Measurements from ENCODE around the gene PPP1R12B. TPM values are rescaled to one million over a fixed set of nuclear protein-coding genes. Genes with fewer than 3 reads are reported as not detected.

PPP1R12B gene
- total and polyA plus RNA-seq, 2 donors (not counting 3 experiments of a cell fraction or from before 2014, with no cell fraction given), result 8.4 to 11.5 TPM

DNA sequence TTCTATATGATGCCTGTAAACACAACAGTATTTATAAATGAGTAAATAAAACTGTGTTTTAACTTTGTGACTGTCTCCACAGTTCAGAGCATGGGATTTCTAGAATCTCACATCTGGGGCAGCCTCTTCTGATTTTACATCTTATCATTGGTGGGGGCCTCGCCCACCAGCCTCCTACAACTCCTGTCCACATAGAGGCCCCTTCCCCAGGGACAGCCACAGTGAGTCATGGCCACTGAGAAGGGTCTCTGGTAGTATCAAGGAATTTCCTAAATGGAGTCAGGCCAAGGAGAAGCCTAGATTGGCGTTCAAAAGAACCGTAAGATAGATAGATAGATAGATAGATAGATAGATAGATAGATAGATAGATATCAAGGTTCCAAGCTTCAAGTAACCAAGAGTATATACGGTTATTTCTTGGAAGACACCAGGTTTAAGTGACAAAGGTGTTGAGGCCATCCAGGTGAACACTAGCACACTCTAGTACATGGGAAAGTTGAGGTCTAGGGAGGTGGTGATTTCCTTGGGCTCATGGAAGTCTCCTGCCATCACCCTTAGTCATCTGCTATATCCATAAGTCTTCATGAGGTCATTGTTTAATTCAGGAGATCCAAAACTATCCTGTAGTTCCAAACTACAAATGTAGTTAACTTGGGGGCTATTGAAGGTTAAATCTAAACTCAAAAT, 240.1 kb downstream of the PPP1R12B start:
- Histone ChIP-seq H3K9me1 (replicated peaks; ENCODE audit: control insufficient read depth, extremely low read depth, insufficient read depth, low read length) (no peaks in the 10 kb centered on the region), H3K36me3 (ENCODE audit: control insufficient read depth in 2 of 2, extremely low read depth in 1 of 2, insufficient read depth in 2 of 2, low read length in 2 of 2) (no peaks in the 10 kb centered on the region), H3K4me3 (replicated peaks in 1 of 3; ENCODE audit: insufficient read depth in 1 of 3, low read depth in 1 of 3, low read length in 3 of 3) (no peak overlapping the region), H3K27ac (ENCODE audit: insufficient read depth, low read depth, low read length) (peak overlapping the region; percentile 92), H3K4me2 (ENCODE audit: insufficient read depth, low read length) (peak overlapping the region; percentile 23), H3K9me3 (replicated peaks; ENCODE audit: control insufficient read depth, insufficient read depth, low read length) (no peaks in the 10 kb centered on the region), H3K79me2 (ENCODE audit: control insufficient read depth, insufficient read depth, low read length) (no peaks in the 10 kb centered on the region), H2AFZ (ENCODE audit: low read depth, low read length) (no peak overlapping the region), H3K4me1 (ENCODE audit: control insufficient read depth, extremely low read depth, insufficient read depth, low read length) (peaks cover 51% of the 10 kb centered on the region), H3K9ac (replicated peaks; ENCODE audit: extremely low read depth, insufficient read depth, low read length) (peak overlapping the region; percentile 19), H4K20me1 (replicated peaks; ENCODE audit: control insufficient read depth, extremely low read depth, insufficient read depth, low read length) (no peaks in the 10 kb centered on the region), H3K27me3 (ENCODE audit: control insufficient read depth in 2 of 2, insufficient read depth in 2 of 2, low read length in 2 of 2) (no peaks in the 10 kb centered on the region)
- ChIA-PET CTCF (interaction anchor here (0.8 to 3.2 kb wide), 11 partner anchors 10 to 129 kb away, joined by 3 to 38 read pairs (median 4); no protein-coding TSS in a partner anchor), POLR2A (interaction anchor here (1.0 kb wide), 1 partner anchor 15 kb away, joined by 5 read pairs; no protein-coding TSS in a partner anchor)
- intact Hi-C loops (cut with micrococcal nuclease) (loop anchor here (1.0 kb wide), 1 partner anchor 27 kb away; no protein-coding TSS in a partner anchor), dilution Hi-C loops (cut with MboI; ENCODE audit: extremely low pct_ligation_motif_present, low sequenced_read_pairs) (no loop called here)
- no peak for FAIRE-seq
- DNase-seq (ENCODE audit: low read depth, low spot score), result no peak
- no peak for TF ChIP-seq EZH2 (IDR thresholded peaks at IDR 0.05; ENCODE audit: borderline replicate concordance, low read depth, low read length, severe bottlenecking)
- TF ChIP-seq GATA2 (IDR thresholded peaks at IDR 0.05; ENCODE audit: insufficient read depth, insufficient read length, low read depth, low read length), result peak; percentile 19
- BruUV-seq (replicated peaks), result TSS peak; percentile 92

DNA sequence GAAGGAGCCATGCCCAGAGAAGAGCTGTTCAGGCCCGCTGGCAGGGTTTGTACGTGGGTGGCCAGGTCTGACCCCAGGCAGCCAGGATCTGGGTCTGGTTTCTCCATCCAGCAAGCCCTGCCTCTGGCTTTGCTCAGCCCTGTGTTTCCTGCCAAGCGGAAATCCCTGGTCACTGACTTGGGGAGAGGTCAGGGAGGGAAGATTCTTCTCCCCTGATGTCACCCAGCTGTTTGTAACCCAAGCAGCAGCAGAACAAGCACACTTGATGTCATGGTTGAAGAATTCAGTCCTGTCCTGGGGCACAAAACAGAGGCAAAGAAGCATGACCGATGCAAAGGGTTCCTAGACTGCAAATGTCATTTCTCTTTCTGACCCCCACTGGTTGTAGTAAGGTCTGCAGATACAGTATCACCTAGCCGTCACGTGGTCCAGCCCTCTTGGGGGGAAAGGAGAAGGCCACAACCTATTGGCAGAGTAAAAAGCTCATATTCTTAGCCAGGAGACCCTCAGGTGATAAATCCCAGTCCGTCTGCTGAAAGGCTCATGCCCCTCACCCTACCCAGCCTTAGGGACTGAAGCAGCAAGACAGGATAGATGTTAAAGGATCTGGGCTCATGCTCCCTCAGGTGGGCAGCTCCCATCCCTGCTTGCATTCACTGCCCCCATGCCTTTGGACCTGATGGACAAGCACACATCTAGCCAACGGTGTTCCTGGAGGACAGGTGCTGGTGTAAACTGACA, 240.9 kb downstream of the PPP1R12B start:
- Histone ChIP-seq H3K9me1 (replicated peaks; ENCODE audit: control insufficient read depth, extremely low read depth, insufficient read depth, low read length) (no peaks in the 10 kb centered on the region), H2AFZ (ENCODE audit: low read depth, low read length) (no peak overlapping the region), H3K27ac (ENCODE audit: insufficient read depth, low read depth, low read length) (peak overlapping the region; percentile 92), H3K9me3 (replicated peaks; ENCODE audit: control insufficient read depth, insufficient read depth, low read length) (no peaks in the 10 kb centered on the region), H3K36me3 (ENCODE audit: control insufficient read depth in 2 of 2, extremely low read depth in 1 of 2, insufficient read depth in 2 of 2, low read length in 2 of 2) (no peaks in the 10 kb centered on the region), H3K4me1 (ENCODE audit: control insufficient read depth, extremely low read depth, insufficient read depth, low read length) (peaks cover 51% of the 10 kb centered on the region), H4K20me1 (replicated peaks; ENCODE audit: control insufficient read depth, extremely low read depth, insufficient read depth, low read length) (no peaks in the 10 kb centered on the region), H3K27me3 (ENCODE audit: control insufficient read depth in 2 of 2, insufficient read depth in 2 of 2, low read length in 2 of 2) (no peaks in the 10 kb centered on the region), H3K79me2 (ENCODE audit: control insufficient read depth, insufficient read depth, low read length) (no peaks in the 10 kb centered on the region), H3K4me2 (ENCODE audit: insufficient read depth, low read length) (peak overlapping the region; percentile 36), H3K4me3 (replicated peaks in 1 of 3; ENCODE audit: insufficient read depth in 1 of 3, low read depth in 1 of 3, low read length in 3 of 3) (no peak overlapping the region), H3K9ac (replicated peaks; ENCODE audit: extremely low read depth, insufficient read depth, low read length) (peak overlapping the region; percentile 51)
- intact Hi-C loops (cut with micrococcal nuclease) (loop anchor here (1.0 kb wide), 1 partner anchor 26 kb away; no protein-coding TSS in a partner anchor), dilution Hi-C loops (cut with MboI; ENCODE audit: extremely low pct_ligation_motif_present, low sequenced_read_pairs) (no loop called here)
- TF ChIP-seq EZH2 (IDR thresholded peaks at IDR 0.05; ENCODE audit: borderline replicate concordance, low read depth, low read length, severe bottlenecking) (no peak), POLR2AphosphoS5 (IDR thresholded peaks at IDR 0.05; ENCODE audit: insufficient read depth, low read depth, low read length) (peak; percentile 89), JUN (IDR thresholded peaks at IDR 0.05; ENCODE audit: borderline replicate concordance, insufficient read depth, insufficient read length, low read depth) (peak; percentile 99), FOS (IDR thresholded peaks at IDR 0.05; ENCODE audit: borderline replicate concordance, insufficient read depth, low read length) (peak; percentile 77), POLR2A (IDR thresholded peaks at IDR 0.05; ENCODE audit: low read depth, low read length) (peak; percentile 22)
- TF ChIP-seq, protein P1, sequence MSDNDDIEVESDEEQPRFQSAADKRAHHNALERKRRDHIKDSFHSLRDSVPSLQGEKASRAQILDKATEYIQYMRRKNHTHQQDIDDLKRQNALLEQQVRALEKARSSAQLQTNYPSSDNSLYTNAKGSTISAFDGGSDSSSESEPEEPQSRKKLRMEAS (IDR thresholded peaks at IDR 0.05; ENCODE audit: insufficient read depth, insufficient read length), result peak; percentile 47
- TF ChIP-seq, protein P2, sequence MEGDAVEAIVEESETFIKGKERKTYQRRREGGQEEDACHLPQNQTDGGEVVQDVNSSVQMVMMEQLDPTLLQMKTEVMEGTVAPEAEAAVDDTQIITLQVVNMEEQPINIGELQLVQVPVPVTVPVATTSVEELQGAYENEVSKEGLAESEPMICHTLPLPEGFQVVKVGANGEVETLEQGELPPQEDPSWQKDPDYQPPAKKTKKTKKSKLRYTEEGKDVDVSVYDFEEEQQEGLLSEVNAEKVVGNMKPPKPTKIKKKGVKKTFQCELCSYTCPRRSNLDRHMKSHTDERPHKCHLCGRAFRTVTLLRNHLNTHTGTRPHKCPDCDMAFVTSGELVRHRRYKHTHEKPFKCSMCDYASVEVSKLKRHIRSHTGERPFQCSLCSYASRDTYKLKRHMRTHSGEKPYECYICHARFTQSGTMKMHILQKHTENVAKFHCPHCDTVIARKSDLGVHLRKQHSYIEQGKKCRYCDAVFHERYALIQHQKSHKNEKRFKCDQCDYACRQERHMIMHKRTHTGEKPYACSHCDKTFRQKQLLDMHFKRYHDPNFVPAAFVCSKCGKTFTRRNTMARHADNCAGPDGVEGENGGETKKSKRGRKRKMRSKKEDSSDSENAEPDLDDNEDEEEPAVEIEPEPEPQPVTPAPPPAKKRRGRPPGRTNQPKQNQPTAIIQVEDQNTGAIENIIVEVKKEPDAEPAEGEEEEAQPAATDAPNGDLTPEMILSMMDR (IDR thresholded peaks at IDR 0.05; ENCODE audit: extremely low read depth in 1 of 2, insufficient read depth in 1 of 2, low read depth in 1 of 2, low read length in 2 of 2), result no peak
- TSS peak; percentile 61 for BruUV-seq (replicated peaks)
- DNase-seq (ENCODE audit: low read depth, low spot score) (peak; percentile 91), FAIRE-seq (peak; percentile 99)
- ChIA-PET POLR2A (interaction anchor here (1.0 kb wide), 1 partner anchor 15 kb away, joined by 5 read pairs; no protein-coding TSS in a partner anchor), CTCF (interaction anchor here (0.8 to 2.1 kb wide), 11 partner anchors 9 to 129 kb away, joined by 3 to 10 read pairs (median 4); no protein-coding TSS in a partner anchor)
